Renal cortical epithelial cell (primary cell): Measurements from ENCODE around the gene ARID3A. TPM values are rescaled to one million over a fixed set of nuclear protein-coding genes. Genes with fewer than 3 reads are reported as not detected.

ENCODE experiments used
- DNase-seq: peaks from one replicate; pipeline ENCODE4 v3.0.0-alpha.2; 2011; ENCODE audit warnings: low read depth
- total RNA-seq: library from RNA; depleted of rRNA; stranded (reverse); fragments of >200 nt; gene quantifications from 2 replicates; pipeline ENCODE4 v1.2.3, GENCODE V29; 2014

ARID3A gene
- total RNA-seq, 1 donor from 2014 or later: 9.5 TPM

DNA sequence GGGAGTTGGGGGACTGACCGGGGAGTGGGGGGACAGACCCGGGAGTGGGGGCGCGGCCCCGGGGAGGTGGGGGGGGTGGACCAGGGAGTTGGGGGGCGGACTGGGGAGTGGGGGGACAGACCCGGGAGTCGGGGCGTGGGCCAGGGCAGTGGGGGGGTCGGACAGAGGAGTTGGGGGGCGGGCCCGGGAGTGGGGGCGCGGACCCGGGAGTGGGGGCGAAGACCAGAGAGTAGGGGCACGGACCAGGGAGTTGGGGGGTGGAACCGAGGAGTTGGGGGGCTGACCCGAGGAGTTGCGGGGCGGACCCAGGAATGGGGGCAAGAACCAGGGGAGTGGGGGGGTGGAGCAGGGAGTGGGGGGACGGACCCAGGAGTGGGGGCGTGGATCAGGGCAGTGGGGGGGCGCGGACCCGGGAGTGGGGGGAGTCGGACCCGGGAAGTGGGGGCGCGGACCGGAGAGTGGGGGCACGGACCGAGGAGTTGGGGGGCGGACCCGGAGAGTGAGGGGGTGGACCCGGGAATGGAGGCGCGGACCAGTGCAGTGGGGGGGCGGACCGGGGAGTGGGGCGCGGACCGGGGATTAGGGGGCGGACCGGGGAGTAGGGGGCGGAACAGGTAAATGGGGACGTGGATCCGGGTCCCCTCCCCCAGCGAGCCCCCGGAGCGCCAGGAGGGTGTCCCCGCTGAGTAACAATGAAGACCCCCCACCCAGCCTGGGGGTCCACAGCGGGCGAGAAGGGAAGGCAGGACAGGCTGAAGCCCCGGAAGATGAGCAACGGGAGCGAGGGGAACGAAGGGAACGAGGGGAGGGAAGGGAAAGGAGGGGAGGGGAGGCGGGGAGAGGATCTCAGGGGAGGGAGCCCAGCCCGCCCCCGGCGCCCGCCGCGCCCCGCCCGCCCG, 13.4 kb upstream of the ARID3A start:
- no peak for DNase-seq

DNA sequence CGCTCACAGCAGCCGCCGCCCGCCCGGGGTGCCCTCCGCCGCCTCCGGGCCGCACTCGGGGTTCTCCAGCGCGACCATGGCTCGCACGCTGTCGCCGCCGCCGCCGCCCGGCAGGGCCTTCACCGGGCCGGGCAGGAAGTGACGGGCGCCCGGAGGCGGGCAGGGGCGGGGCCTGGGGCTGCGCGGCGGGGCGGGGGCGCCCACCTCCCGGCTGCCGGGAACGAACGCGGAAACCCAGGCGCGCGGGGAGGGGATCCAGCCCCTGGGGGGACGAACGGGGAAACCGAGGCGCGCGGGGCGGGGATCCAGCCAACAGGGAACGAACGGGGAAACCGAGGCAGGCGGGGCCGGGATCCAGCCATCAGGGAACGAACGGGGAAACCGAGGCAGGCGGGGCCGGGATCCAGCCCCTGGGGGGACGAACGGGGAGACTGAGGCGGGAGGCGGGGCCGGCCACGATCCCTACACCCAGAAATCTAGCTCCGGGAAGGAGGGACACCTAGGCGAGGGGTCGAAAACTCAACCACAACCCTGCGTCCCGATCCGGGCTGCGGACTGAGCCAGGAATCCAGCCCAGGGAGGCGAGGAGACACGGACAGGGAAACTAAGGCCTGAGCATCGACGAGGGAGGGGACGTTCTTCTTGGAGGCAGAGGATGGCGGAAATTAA, 12.6 kb upstream of the ARID3A start, which contains the start of gene R3HDM4:
TSS of gene R3HDM4 (minus strand) at position 140 of the 669 bp plus-strand sequence. CDS start at position 78, 62 bp downstream.
- no peak for DNase-seq

DNA sequence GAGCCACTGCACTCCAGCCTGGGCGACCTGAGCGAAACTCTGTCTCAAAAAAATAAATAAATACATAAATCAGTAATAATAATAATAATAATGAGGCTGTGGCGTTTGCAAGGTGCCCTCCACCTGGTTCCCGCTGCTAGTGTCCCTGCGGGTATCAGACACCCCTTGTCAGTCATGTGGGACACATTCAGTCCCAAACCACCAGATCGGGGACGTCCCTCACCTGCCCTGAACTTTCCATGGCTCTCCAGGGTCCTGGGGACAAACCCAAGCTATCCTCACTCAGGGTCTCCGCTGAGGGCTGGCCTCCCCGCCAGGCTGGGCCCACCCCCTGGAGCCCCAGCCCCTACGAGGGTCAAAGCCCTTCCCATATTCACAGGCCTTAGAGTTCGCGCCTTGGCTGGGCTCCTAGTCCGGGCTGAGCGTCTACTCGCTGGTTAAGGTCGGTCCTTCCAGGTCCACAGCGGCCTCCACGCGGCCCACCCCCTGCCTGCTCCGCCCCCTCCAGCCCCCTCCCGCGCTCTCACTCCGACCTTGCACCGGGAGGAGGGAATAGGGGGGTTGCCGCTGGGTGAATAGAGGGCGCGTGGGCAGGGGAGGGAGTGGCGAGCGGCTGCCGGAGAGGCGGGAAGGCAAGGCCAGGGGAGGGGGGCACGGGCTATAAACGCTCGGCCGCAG, 9.1 kb upstream of the ARID3A start:
- no peak for DNase-seq

DNA sequence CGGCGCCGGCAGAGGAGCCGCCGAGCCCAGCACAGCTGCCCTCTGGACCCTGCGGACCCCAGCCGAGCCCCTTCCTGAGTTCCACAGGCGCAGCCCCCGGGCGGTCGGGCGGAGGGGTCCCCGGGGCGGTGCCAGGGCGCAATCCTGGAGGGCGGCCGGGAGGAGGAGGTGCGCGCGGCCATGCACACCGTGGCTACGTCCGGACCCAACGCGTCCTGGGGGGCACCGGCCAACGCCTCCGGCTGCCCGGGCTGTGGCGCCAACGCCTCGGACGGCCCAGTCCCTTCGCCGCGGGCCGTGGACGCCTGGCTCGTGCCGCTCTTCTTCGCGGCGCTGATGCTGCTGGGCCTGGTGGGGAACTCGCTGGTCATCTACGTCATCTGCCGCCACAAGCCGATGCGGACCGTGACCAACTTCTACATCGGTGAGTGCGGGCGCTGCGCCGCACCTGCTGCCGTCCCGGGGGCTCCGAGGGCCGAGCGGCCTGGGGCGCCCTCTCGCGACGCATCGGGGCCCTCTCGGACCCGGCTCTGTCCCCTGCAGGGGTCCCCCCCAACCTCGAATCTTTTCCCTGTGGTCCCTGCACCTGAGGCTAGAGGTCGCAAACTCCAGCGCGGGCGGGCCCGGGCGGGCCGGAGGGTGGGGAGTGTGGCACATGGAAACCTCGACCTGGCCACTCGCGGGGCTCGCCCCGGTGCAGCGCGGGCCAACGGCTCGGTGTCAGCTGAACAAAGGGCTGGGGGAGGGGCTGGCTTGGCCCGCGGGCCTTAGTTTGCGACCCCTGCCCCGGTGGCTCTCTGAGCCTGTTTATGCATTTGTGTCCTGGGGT, 8.3 kb upstream of the ARID3A start, which contains the start of gene KISS1R:
TSS of gene KISS1R (plus strand) at position 11 of the 829 bp plus-strand sequence. CDS start at position 181, 170 bp downstream.
- DNase-seq: no peak

DNA sequence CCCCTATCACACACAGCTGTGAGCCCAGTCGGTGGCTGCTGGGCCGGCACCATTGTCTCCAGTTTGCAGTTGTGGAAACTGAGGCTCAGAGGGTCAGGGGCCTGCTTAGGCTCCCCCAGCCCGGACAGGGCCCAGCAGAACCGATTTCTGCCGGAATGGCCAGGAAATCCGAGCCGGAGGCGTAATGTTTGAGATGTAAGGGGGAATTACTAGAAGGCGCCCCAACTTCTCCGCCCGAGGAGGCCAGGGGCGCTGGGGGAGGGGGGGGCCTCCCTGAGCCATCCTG, 7.7 kb upstream of the ARID3A start:
- no peak for DNase-seq

DNA sequence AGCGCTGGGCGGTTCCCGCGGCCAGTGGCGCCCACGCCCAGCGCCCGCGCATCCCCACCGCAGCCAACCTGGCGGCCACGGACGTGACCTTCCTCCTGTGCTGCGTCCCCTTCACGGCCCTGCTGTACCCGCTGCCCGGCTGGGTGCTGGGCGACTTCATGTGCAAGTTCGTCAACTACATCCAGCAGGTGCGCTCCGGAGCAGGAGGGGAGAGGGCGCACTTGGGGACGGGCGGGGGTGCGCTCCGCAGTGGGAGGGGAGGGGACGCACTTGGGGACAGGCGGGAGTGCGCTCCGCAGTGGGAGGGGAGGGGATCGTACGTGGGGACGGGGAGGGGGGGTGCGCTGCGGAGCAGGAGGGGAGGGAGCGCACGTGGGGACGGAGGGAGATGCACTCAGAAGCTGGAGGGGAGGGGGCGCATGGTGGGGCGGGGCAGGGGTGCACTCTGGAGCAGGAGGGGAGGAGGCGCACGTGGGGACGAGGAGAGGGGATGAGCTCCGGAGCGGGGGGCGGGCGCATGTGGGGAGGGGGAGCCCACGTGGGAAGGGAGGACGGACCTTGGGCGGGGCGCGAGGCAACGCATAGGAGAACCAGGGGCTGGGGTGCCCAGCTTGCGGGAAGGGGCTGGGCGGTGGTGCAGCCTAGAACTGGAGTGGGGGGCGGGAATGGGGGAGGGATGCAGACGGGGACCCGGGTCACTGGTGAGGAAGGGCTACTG, 7.2 kb upstream of the ARID3A start:
- DNase-seq: no peak

DNA sequence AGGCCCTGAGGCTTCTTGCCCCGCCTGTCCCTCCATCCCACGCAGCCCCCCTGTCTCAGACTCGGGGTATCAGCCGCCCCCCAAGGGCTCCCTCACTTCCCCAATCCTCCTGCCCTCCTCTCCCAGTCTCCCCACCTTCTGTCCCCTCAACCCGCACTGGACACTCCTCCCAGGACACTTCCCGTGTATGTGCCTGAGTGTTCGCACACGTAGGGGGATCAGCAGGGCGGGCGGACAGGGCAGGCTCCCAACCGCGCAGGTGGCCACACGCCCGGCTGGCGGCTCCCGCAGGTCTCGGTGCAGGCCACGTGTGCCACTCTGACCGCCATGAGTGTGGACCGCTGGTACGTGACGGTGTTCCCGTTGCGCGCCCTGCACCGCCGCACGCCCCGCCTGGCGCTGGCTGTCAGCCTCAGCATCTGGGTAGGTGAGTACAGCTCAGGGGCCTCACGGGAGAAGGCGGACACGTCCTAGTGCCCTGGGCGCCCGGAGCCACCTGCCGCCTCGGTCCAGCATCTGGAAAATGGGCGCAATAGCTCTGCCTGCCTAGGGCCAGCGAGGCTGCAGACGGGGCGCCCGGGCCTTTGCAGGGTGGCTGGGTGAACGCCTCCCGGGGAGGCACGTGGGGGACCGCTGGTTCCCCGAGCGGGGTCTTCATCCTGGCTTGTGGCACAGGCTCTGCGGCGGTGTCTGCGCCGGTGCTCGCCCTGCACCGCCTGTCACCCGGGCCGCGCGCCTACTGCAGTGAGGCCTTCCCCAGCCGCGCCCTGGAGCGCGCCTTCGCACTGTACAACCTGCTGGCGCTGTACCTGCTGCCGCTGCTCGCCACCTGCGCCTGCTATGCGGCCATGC, 6.4 kb upstream of the ARID3A start:
- no peak for DNase-seq

DNA sequence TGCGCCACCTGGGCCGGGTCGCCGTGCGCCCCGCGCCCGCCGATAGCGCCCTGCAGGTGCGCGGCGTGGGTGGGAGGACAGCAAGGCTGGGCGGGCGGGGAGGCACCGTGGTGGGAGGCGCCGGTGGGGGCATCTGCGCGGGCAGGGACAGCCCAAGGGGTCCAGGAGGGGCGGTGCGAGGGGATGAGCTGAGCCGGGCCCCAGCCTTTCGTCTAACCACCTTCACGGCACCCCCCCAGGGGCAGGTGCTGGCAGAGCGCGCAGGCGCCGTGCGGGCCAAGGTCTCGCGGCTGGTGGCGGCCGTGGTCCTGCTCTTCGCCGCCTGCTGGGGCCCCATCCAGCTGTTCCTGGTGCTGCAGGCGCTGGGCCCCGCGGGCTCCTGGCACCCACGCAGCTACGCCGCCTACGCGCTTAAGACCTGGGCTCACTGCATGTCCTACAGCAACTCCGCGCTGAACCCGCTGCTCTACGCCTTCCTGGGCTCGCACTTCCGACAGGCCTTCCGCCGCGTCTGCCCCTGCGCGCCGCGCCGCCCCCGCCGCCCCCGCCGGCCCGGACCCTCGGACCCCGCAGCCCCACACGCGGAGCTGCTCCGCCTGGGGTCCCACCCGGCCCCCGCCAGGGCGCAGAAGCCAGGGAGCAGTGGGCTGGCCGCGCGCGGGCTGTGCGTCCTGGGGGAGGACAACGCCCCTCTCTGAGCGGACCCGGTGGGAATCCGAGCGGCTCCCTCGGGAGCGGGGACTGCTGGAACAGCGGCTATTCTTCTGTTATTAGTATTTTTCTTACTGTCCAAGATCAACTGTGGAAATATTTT, 5.6 kb upstream of the ARID3A start:
- DNase-seq: no peak

DNA sequence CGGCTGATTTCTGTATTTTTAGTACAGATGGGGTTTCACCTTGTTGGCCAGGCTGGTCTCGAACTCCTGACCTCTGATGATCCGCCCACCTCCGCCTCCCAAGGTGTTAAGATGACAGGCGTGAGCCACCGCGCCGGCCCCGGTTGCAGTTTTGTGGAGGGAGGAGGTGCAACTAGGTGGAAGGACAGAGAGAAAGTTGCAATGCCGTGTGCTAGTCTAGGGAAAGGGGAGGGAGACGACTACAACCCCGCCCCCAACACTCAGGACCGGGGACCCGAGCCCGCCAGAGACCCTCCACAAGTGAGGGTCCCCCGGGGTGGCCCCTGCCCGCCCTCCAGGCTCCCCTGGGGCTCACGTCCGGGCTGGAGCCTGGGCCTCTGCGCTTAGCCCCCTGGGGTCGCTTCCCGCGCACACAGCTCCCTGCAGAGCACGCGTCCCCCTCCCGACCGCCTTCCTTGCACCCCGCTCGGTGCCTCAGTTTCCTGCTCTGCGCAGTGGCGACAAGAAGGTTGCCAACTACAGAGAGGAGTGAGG, 1.2 kb upstream of the ARID3A start:
- no peak for DNase-seq

DNA sequence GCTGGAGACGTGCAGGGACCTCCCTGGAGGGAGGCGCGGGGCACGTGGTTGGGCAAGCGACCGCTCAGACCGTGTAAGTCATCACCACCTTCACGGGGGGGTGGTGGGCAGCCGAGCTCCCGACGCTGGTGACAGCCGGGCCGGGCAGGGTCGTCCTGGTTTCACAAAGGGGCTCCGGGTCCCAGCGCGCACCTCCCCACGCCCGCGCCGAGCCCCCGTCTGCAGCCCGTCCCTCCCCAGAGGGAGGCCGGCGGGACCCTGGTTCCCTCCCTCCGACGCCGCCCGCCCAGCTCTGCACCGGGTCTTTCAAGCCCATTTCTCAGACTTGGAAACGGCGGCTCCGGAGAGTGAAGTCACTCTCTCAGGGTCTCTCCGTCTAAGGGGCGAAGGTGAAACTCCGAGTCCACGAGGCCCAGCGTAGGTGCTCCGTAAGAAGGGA, 729 bp upstream of the ARID3A start:
- DNase-seq: no peak

DNA sequence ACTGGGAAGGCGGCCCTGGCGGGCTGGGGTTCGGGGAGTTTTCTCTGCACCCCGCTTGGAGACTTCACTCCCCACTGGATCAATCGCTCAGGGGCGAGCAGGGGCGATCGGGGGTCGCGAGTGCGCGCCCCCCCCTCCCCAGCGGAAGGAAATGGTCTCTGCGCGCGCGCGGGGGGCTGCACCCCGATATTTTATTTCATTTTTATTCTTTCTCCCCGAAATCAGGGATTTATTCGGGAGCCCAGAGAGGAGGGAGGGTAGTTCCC, 421 bp downstream of the ARID3A start:
- DNase-seq: no peak

DNA sequence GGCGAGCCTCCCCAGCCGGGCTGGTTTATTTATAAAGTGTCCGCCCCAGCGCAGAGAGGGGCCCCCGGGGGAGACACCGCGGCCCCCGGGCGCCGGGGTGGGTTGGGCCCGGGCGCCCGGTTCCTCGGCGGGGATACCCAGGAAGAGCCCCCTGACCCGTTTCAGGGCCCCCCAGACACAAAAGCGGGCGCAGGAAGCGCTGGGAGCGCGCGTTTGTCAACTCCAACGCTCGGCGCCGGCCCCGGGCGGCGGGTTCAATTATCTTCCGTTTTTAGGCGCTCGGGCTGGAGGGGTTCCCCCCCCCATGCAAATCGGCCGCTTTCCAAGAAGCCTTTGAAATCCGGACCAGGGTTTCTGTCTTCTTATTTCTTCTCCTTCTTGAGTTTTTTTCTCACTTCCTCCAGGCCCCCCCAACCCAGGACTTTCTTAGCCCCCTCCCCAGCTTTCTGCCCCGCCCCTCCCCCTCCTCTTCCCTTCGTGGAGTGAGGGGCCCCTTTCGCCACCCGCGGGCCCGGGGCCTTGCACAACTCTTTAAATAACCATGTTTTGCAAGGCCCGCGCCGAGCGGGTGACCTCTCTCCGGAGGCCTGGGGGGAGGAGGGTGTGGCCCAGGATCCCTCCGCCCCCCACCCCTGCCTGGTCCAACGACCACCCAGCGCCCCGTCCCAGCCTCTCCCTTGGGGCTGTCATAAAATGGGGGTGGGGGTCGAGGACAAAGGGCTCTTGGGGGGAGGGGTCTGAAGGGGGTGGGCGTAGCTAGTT, 935 bp downstream of the ARID3A start:
- no peak for DNase-seq

DNA sequence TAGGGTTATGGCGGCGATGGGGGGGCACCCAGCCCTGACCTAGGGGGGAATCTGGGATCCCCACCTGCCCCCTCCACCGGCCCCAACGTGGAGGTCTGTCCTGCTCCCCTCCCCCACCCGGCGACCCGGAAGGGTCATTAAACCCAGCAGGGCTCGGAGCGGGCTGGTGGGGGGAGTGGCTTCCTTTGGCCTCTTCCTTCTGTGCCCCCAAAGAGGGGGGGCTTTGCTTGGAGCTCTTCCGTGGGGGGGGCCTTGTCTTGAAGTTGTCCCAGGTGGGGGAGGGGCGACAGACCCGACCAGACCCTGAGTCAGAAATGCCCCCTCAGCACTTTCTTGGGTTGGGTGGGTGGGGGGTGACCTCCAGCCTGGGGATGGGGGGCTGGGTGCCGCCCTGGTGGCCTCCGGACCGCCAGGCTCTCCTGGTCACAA, 1.5 kb downstream of the ARID3A start:
- DNase-seq: no peak

DNA sequence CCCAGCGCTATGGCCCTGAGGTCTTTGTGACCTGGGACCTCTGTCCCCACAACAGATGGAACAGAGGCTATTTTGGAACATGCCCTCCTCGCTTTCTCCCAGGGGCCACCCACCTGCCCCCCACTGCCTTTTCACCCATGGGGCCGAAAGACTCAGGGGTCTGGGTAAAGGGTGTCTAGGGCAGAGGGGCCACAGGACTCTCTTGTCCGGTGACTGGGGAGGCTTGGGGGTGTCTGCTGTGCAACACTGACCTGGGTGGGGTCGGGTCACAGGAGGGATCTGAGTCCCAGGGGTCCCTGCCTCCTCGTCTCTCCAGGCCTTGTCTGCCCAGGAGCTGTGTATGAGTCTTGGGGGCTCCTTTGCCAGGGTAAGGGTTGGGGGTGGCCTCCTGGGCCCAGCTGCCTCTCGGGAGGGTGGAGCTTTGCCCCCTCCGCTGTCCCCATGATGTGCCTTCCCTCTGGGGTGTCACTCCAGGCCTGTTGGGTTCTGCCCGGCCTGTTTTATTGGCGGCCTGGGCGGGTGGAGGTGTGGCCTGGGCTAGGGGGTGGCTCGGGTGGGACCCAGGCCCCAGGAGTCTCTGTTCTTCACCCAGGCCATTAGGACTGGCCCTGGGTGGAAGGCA, 2.1 kb downstream of the ARID3A start:
- DNase-seq: no peak

DNA sequence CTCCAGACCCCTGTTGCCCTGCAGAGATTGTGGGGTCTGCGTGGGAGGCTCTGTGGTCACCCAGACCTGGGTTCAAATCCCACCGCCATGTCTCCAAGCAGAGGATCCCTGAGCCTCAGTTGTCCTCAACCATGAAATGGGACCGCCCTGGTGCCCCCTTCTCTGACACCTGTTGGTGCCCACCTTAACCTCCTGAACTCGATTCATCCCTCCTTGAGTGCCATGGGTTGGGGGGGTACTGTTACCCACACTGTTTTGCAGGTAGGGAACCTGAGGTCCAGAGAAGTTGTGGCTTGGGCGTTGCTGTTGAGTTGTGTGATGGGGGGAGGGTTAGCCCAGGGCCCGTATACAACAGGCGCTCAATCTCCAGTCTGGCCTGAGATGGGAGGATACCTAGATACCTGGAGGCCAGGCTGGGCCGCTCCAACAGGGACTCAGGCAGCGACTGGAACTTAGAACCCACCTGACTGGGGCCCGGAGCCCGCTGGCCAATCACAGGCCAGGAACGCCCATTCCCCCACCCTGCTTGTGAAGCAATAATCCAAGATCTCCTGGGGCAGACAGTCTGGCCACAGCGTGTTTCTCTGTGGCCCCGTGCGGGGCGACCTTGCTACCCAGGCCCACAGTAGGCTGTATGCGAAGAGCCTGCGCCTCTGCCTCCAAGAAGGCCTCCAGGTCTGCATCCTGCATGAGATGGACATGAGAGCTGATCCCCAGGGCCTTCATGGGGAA, 2.8 kb downstream of the ARID3A start:
- DNase-seq: no peak

DNA sequence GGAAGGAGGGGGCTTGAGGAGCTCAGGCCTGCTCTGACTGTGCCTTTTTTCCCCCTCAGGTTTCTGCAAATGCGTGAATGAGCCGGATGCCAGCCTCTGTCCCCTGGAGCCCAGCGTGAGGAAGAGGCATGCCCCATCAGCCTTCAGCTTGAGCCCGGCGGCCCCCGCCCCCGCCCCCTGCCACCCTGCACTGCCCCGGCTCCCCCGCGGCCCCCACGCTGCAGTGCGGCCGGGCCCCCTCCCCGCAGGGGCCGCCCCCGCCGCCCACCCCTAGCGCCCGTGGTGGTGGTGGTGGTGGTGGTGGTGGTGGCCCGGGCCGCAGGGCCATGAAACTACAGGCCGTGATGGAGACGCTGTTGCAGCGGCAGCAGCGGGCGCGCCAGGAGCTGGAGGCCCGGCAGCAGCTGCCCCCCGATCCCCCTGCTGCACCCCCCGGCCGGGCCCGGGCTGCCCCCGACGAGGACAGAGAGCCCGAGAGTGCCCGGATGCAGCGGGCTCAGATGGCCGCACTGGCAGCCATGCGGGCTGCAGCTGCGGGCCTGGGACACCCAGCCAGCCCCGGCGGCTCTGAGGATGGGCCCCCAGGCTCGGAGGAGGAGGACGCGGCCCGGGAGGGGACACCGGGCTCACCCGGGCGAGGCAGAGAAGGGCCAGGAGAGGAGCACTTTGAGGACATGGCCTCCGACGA, 3.5 kb downstream of the ARID3A start:
- DNase-seq: no peak

DNA sequence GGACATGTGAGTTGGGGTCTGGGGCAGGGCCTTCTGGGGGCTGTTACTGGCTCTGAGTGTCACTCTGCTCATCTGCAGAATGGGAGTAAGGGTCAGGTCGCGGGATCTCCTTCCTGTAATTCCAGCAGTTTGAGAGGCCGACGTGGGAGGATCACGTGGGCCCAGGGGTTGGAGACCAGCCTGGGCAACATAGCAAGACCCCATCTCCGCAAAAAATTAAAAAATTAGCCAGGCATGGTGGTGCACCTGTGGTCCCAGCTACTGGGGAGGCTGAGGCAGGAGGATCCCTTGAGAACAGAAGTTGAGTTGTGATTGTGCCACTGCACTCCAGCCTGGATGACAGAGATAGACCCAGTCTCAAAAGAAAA, 4.0 kb downstream of the ARID3A start:
- no peak for DNase-seq
